HG02870 (cell line): Measurements from ENCODE around the gene RPUSD1.
"Not testable (repeated sequence)": the region's sequence is repeated elsewhere in the genome, so short reads cannot be mapped to it uniquely, and the experiment has no call there.

ENCODE experiments used
- ATAC-seq: cut with Tn5 transposase; IDR thresholded peaks from one replicate; pipeline ENCODE4 v1.9.1; 2021; ENCODE audit warnings: mild to moderate bottlenecking, moderate library complexity; ENCODE audit not compliant: unreplicated experiment

The RPUSD1 gene

GRCh38 chr16:785563-786535, 2.3 kb downstream of the RPUSD1 start:
- no peak for ATAC-seq

GRCh38 chr16:784431-784830, 3.8 kb downstream of the RPUSD1 start:
- ATAC-seq: no peak

DNA sequence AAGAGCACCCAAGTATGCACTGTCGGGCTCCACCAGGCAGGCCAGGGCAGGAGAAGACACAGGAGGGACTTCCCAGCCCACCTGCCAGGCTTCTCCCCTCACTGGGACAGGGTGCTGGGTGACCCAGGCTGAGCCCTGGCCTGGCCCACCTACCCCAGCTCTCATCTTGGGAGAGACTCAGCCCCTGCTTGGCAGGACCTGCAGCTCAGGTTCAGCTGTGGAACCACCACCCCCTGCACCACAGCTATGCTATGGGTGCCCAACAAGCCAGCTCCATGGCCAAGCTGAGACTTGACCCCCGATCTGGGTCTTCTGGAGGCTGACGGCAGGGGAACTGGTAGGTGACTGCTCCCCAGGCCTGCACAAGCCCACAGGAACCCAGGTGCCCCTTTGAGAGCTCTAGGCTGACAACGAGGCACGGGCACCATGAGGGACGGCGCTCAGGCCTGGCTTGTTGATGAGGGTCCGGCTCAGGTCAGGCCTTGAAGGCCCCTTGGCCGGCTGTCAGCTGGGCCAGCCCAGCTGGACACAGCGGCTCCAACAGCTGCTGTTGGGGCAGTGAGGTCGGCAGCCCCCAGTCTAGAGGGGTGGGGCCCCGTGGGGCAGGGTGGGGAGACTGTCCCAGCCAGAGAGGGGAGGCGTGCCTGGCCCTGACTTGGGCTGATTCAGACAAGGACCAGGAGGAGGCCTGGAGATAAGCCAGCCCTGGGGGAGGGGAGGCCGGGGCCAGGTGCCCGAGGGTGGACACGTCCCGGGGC, 4.6 kb downstream of the RPUSD1 start:
- ATAC-seq: no peak

- no peak for ATAC-seq
Measured at GRCh38 chr16:782766-783403, 5.3 kb downstream of the RPUSD1 start.

DNA sequence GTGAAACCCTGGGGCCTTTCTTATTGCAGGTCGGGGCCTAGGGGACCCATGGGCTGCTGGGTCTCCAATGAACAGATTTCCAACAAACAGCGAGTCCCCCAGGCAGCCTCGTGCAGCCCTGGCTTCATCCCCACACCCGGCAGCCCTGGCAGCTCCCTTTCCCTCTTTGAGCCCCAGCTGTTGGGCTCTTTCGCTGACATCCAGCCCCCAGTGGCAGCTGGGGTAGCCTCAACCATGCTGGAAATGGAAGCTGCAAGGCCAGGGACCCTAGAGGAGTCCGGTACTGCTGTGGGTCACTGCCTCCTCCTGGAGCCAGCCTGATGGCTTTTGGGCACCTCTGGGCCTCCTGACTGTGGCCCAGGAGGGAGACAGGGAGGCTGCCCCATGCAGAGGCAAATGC, 5.9 kb downstream of the RPUSD1 start:
- no peak for ATAC-seq

DNA sequence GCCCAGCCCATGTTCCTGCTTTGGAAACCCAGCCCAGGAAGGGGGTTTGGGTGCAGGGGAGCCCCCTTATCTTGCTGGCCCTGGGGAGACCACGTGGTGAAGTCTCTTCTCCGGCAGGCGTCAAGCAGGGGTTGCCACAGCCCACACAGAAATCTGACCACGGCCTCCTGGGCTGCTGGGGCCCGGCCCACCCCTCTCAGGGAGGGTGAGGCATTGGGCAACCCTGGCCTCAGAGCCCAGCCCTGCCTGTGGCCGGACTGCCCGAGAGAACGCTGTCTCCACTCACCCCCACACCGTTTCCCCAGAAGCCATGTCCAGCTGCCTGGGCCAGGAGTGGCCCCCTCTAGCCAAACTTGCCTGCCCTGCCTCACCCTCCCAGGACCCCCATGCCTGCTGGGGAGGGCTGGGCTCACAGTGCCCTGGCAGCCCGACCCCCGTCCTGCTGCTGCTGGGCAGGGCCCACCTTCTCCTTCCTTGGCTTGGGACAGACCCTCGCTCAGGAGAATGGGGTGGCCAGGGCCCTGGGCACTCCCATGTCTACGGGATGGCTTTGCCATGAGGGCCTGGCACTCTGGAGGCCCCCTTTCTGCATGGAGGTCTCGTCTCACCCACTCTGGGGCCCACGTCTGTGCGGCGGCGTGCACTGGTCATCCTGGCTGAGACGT, 6.7 kb downstream of the RPUSD1 start:
- no peak for ATAC-seq

DNA sequence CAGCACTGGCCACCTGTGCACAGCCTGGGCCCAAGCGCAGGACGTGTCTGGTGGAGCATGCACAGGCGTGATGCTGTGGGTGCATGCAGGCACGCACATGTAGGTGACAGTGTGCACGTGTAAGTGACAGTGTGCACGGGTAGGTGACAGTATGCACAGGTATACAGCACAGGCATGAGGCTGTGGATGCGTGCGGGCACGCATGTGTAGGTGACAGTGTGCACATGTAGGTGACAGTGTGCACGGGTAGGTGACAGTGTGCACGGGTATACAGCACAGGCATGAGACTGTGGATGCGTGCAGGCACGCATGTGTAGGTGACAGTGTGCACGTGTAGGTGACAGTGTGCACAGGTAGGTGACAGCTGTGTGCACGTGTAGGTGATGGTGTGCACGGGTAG, 7.9 kb downstream of the RPUSD1 start:
- no peak for ATAC-seq

DNA sequence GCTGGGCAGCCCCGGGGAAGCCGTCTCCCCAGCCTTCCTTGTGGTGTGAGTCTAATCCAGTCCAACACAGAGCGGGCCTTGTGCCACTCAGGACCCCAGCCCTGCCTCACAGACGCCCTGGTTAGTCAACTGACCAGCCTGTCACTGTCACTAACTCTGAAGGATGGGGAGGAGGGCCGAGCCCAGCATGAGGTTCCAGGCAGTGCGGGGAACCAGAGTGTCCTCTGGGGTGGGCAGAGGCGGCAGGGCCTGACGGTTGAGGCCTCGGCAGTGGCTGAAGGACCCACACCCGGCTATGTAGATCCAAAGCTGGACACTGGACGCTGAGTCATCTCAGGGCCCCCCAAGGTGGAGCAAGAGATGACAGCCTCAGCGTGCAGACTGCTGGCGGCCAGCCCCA, 8.6 kb downstream of the RPUSD1 start:
- no peak for ATAC-seq

GRCh38 chr16:778909-779527, 9.2 kb downstream of the RPUSD1 start:
- ATAC-seq: no peak

DNA sequence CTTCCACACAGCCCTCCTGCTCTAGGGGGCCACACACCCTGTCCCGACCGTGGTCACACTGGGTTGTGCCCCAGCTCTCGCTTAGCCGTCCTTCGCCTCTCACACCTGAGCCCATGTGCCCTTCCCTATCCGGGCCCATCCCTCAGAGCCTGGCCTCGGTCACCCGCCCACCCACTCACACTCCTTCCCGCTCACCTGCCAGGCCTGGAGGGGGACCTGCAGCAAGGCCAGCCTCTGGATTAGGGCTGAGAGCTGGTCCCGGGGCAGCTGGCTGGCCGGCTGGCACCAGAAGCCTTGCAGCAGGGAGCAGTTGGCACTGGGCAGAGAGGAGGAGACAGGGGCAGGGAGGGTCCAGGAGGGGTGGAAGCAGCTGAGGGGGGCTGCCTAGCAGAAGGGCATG, 9.7 kb downstream of the RPUSD1 start:
- ATAC-seq: no peak

DNA sequence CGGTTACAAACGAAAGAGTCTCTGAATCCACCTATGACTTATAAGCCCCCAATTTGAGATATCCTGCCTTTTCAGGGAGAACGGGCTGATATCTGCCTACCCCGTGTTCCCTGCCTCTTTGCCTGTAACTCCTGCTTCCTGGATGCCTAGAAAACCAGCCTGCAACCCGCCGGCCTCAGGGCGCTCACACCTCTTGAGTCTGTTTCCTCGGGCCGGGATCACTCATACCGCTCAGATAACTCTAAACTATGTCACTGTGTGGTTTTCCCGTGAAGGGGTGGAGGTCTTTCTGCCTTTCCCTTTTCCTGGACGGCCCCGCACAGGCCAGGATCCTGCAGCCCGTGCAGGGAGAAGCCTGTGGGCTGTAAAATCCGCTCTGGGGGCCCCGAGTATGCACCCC, 10.4 kb downstream of the RPUSD1 start:
- no peak for ATAC-seq

- no peak for ATAC-seq
Measured at GRCh38 chr16:776824-777223, 11.4 kb downstream of the RPUSD1 start.

DNA sequence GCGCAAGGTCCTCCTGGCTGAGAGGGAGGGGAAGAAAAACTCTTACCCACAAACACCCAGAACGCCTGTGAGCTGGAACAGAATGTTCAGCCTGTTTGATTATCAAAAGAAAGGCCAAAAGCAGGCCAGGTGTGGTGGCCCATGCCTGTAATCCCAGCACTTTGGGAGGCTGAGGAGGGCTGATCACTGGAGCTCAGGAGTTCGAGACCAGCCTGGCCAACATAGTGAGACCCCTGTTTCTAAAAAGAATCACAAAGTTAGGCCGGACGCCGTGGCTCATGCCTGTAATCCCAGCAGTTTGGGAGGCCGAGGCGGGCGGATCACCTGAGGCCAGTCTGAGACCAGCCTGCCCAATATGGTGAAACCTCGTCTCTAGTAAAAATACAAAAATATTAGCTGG, 11.9 kb downstream of the RPUSD1 start:
- not testable (repeated sequence) for ATAC-seq

- ATAC-seq: no peak
Measured at GRCh38 chr16:775236-775796, 12.9 kb downstream of the RPUSD1 start.

DNA sequence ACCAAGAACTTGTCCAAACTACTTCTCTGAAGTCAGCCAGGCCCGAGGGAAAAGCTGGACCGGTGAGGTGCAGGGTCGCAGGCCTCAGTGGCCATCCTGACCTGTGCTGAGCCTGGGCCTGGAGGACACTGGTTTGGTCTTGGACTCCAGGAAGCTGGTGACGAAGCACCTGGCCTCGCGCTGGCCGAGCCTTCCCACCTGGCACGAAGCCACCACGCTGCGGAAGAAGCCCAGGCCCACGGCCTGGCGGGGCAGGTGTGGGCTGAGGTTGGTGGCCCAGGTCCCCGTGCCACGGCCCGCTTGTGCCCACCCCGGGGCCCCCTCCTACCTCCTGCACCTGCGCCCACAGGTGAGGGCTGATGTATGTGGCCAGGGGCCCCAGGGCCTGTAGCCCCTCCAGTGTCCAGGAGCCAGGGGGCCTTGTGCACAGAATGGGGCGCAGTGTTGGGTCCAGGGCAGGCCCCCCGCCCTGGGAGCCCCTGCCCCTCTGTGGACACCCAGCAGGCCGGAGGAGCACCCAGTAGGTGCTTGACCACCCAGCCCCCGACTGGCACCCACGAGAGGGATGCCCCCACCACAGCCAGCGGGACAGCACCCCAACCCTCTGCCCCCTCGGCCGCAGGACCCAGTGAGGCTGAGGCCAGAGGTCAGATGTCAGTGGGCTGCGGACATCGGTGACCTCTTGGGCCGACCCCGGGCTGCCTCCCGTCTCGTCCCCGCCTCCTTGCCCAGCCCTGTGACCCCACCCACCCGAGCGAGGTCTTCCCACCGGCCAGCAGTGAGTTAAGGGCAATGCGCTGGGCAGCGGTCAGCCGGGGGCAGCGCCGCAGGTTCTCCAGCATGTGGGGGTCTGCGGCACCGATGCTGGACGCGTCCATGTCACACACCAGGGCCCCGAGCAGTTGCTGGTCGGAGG, 13.8 kb downstream of the RPUSD1 start:
- no peak for ATAC-seq

GRCh38 chr16:772959-773358, 15.2 kb downstream of the RPUSD1 start:
- ATAC-seq: no peak

GRCh38 chr16:770411-770810, 17.8 kb downstream of the RPUSD1 start:
- no peak for ATAC-seq

DNA sequence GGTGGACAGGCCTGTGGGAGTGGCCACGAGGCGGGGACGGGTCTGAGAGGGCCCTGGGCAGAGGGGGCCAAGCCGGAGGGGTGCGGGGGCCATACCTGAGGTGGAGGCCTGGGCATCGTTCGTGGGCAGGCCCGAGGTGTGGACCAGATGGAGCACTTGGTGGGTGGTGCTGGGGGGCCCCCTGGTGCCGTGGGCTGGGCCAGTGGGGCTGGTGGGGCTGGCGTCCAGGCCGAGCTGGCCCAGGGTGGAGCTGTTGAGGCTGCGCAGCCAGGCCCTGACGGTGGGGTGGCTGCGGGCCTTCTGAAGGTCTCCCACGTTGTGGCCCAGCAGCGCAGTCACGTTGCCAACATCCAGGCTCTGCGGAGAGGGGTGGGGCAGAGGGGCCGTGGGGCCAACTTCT, 18.2 kb downstream of the RPUSD1 start:
- no peak for ATAC-seq

DNA sequence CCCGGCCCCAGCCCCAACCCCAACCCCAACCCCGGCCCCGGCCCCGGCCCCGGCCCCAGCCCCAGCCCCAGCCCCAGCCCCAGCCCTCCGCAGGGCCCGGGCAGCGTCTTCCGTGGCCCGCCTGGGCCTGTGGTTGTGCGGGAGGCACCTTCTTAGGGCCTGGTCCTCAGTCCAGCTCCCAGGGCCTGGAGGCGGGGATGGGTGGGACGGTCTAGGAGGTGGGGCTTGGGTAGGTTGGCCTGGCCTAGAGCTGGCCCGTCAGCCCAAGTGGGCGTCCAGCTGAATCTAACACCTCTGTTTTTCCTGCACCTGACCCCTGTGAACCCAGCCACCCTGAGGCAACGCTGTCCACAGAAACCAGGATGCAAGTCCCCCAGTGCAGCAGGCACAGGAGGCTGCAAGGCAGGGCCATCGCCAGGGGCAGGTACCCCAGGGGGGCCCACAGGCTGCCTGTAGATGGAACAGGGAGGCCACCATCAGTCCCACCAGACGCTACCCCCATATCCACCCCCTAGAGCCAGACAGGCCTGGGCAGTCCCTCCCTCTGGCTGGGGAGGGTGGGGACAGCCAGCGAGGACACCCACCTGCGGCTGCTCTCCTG, 18.9 kb downstream of the RPUSD1 start:
- no peak for ATAC-seq
